ENCODE results near the gene TP63. TPM values are rescaled to one million over a fixed set of nuclear protein-coding genes. Genes with fewer than 3 reads are reported as not detected.

The TP63 gene
- total RNA-seq, 1 donor from 2014 or later, result 0.83 TPM

DNA sequence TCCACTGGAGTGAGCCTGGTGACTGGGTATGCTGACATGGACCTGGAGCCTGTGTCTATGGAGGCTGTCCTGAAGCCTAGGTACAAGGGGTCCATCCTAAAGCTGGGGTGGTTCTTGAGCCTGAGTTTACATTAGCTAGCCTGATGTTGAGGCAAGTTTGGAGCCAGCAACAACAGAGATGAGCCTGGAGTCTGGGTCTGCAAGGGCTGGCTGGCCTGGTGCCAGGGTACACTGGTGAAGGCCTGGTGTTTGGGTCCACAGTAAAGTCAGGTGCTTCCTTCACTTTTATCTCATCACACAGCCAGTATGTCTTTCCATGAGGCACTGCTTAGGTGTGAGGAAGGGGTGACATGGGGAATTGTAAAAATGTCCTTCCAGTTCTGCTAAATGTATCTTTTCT lies 49.5 kb downstream of the TP63 start:
- intact Hi-C loops (cut with micrococcal nuclease), result no loop called here

DNA sequence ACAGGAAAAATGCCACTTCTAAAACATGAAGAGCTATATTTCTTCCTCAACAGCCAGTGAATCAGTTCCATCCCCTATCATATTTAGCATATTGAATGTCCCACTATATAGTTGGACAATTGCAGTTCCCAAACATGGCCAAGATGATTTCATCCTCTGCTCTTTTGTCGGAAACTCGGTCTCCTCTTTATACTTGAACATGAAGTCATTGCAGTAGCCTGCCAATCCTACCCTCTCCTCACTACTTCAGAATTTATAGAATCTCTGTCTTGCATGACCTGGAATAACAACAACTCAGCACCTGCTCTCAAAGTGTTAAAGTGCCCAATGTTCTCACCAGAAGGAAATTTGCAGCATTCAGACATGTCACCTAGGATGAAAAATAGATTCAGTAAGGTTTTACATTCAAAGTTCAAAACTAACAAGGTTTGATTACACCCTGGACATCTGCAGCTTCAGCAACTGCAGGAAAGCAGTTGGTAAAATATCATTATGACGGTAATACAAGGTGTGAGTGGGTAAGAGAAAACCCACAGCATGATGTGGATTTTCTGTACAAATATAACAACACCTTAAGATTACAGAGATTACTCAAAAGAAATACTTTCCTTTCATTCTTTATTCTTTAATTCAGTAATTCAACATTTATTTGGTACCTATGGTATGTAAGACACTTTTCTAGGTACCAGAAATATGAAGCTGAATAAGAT lies 52.5 kb downstream of the TP63 start:
- intact Hi-C loops (cut with micrococcal nuclease), result no loop called here

DNA sequence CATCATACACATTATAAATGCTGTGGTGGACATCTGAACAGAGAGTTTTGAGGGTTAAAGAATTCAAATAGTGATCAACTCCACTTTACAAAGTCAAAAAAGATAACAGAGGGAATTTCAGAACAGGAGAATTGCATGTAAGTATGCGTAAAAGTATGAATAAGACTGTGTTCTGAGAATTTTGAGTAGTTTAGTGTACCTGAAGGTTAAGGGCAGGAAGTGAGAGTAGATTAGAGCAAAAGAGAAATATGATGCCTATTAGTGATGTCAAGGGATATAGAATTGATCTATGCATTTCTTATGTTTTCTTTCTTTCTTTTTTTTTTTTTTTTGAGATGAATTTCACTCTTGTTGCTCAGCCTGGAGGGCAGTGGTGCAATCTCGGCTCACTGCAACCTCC lies 53.1 kb downstream of the TP63 start:
- intact Hi-C loops (cut with micrococcal nuclease), result no loop called here

- intact Hi-C loops (cut with micrococcal nuclease), result no loop called here
These were observed 54.1 kb downstream of the TP63 start for GRCh38 chr3:189685291-189685690.

GRCh38 chr3:189685860-189686259 lies 54.7 kb downstream of the TP63 start:
- intact Hi-C loops (cut with micrococcal nuclease), result no loop called here

- intact Hi-C loops (cut with micrococcal nuclease), result no loop called here
These were observed 56.3 kb downstream of the TP63 start for GRCh38 chr3:189687475-189687874.

- intact Hi-C loops (cut with micrococcal nuclease), result no loop called here
These were observed 57.1 kb downstream of the TP63 start for GRCh38 chr3:189688262-189688661.

GRCh38 chr3:189689625-189690024 lies 58.4 kb downstream of the TP63 start:
- intact Hi-C loops (cut with micrococcal nuclease), result no loop called here

GRCh38 chr3:189690237-189690636 lies 59.0 kb downstream of the TP63 start:
- intact Hi-C loops (cut with micrococcal nuclease), result no loop called here

DNA sequence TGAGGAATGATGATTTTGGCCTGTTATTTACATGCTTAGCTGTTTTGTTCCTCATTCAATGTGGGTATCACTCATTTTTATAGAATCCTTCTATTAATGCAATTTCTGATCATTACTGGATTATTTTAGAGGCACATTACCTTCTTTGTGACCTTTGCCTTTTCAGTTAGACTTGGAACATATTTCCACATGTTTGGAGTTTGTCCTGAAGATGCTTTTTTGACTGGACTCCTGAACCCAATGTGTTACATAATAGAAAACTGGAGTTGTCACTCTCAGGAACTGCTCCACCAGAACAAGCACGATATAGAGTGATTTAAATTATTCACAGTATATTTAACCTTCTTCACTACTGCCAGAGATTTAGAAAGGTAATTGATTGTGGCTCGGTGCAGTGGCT lies 59.5 kb downstream of the TP63 start:
- intact Hi-C loops (cut with micrococcal nuclease), result no loop called here

GRCh38 chr3:189695400-189695799 lies 64.2 kb downstream of the TP63 start:
- intact Hi-C loops (cut with micrococcal nuclease), result no loop called here

DNA sequence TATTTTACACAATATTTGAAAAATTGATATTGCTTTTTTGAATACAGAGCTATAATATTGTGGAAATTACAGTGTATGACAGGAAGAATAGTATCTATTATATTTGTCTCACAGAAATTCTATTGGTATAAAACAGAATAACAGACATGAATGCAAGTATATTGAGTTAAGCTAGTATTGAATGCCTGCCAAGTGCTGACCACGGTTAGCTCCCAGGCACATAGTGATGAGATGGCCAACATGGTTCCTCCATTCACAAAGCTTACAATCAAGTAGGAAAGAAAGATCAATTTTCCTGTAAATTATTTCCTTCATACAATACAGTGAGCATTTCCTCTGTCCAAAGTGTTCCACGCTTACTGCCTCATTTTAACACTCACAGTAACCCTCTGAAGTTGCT lies 67.6 kb downstream of the TP63 start:
- intact Hi-C loops (cut with micrococcal nuclease), result no loop called here

- intact Hi-C loops (cut with micrococcal nuclease), result no loop called here
These were observed 68.7 kb downstream of the TP63 start for GRCh38 chr3:189699885-189700284.

DNA sequence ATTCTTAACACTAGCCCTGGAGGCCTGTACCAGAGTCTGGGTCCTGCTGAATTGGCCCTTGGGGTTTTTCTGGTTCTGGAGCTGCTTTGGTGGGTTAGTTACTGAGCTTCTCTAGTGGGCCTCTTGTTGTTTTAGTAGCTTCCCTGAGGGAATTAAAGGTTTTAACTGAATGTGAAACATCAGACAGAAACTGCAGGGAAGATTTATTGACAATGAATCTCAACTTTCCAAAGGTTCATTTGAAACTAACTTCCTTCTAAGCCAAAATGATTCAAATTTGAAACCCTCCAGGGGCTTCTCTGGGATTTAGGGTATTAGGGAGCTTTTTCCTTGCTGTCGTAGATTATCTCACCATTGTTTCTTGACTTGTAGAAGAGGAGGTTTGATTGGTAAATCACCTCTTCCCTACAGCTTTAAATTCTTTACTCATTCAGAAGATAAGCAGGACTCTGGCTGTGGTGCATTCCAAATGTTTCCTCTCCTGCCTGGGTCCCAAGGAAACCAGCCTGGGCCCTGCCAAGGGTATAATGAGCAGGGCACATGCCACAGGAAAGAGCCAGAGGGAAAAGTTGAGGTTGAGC lies 71.0 kb downstream of the TP63 start:
- intact Hi-C loops (cut with micrococcal nuclease), result no loop called here

DNA sequence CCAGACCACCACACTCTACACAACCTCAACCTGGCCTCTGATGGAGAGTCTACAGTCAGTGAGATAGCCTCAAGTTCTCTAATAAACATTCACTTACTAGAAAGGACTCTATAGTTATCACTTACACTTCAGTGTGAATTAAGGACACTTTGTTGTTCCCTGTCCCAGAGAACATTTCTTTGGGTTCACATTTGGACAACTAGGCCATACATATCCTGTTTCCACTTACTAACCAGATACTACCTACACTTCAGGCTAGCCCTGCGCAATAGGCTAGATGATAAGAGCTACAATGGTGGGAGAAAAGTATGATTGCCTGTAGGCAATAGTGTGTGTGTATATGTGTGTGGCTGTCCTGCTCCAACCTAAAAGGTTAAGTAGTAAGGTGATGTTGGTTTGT lies 72.7 kb downstream of the TP63 start:
- intact Hi-C loops (cut with micrococcal nuclease), result no loop called here

DNA sequence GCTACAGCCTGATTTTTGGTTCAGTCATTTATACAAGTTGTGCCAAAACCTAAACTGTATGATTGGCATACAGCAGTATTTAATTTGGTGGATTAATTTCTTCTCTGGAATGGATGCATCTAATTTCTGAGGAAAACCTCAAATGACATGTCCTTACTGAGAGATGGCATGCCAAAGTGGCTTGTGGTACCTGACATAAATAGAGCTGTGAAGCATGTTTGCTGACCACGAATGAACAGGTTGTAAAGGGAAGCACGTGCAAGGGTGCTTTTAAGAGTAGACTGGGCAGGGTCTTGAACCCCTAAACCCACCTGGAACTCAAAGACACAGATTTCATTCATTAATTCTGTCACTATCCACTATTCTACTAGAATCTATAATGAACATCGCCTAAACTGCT lies 77.2 kb downstream of the TP63 start:
- intact Hi-C loops (cut with micrococcal nuclease), result no loop called here

GRCh38 chr3:189710620-189711402 lies 79.6 kb downstream of the TP63 start:
- intact Hi-C loops (cut with micrococcal nuclease), result no loop called here

- intact Hi-C loops (cut with micrococcal nuclease), result no loop called here
These were observed 81.8 kb downstream of the TP63 start for GRCh38 chr3:189712906-189713483.

GRCh38 chr3:189714991-189715961 lies 84.1 kb downstream of the TP63 start:
- intact Hi-C loops (cut with micrococcal nuclease), result no loop called here

GRCh38 chr3:189718215-189718614 lies 87.0 kb downstream of the TP63 start:
- intact Hi-C loops (cut with micrococcal nuclease), result no loop called here
